B cell (primary cell): ENCODE data around the gene RBBP7. TPM values are rescaled to one million over a fixed set of nuclear protein-coding genes. Genes with fewer than 3 reads are reported as not detected.
A peak's percentile ranks its signal among the peaks of the same experiment; 100 is the strongest.

Experiments
- ATAC-seq: fragments of 200-7000 bp; cut with Tn5 transposase; one replicate; pipeline ENCODE4 v1.10.0; 2021; ENCODE audit warnings: low read depth, mild to moderate bottlenecking, moderate number of reproducible peaks, moderate library complexity
- CTCF ChIA-PET: fragments of 350-600 bp; sonication (Branson Sonifier 250); formaldehyde crosslinking; loops from one replicate; lab custom pipeline; 2021; ENCODE audit warnings: antibody characterized with exemption, inconsistent platforms; lab: Charles Lee
- POLR2A ChIA-PET: fragments of 350-600 bp; sonication (Branson Sonifier 250); formaldehyde crosslinking; loops from one replicate; lab custom pipeline; 2021; ENCODE audit warnings: antibody characterized with exemption; lab: Charles Lee
- DNase-seq: peaks from one replicate; pipeline ENCODE4 v3.0.0; 2013
- H2AFZ ChIP-seq: 2 replicates; pipeline ENCODE4 v1.6.1; 2012; ENCODE audit warnings: mild to moderate bottlenecking, low read depth, low read length; ENCODE audit not compliant: insufficient read depth, poor library complexity, severe bottlenecking
- H3K27ac ChIP-seq, 2 donors: 1 replicate in 1 of 2; 2 replicates in 1 of 2; pipeline ENCODE4 v1.5.1; 2012 to 2013; ENCODE audit warnings: low read length in 2 of 2, mild to moderate bottlenecking in 2 of 2, moderate library complexity in 1 of 2
- H3K27me3 ChIP-seq, 4 experiments: fragments of 200-600 bp in 1 of 4; sonication (generic) in 1 of 4; replicated peaks in 1 of 4; 1 replicate in 2 of 4; 2 replicates in 2 of 4; pipeline versions ENCODE4 v1.6.1 to v1.7.0; 2013 to 2016; ENCODE audit warnings: low read length in 3 of 4, mild to moderate bottlenecking in 2 of 4, mixed read lengths in 1 of 4, moderate library complexity in 1 of 4; ENCODE audit not compliant: insufficient read depth in 4 of 4, control insufficient read depth in 3 of 4; ENCODE audit errors: control extremely low read depth in 1 of 4
- H3K36me3 ChIP-seq, 2 experiments: replicated peaks in 1 of 2; 1 replicate in 1 of 2; 2 replicates in 1 of 2; pipeline versions ENCODE4 v1.6.1 to v1.7.1; 2013; ENCODE audit warnings: low read length in 1 of 2; ENCODE audit not compliant: insufficient read depth in 2 of 2, control insufficient read depth in 1 of 2; ENCODE audit errors: control extremely low read depth in 1 of 2, extremely low read depth in 1 of 2
- H3K4me1 ChIP-seq, 2 donors: fragments of 200-600 bp in 1 of 2; sonication (generic) in 1 of 2; 1 replicate in 1 of 2; 2 replicates in 1 of 2; pipeline versions ENCODE4 v1.5.1 to v1.6.1; 2013 to 2017; ENCODE audit warnings: low read length in 2 of 2; ENCODE audit not compliant: control insufficient read depth in 2 of 2, insufficient read depth in 2 of 2
- H3K4me2 ChIP-seq: replicated peaks from 2 replicates; pipeline ENCODE3; 2012; ENCODE audit warnings: mild to moderate bottlenecking, low read depth, low read length; ENCODE audit not compliant: poor library complexity, severe bottlenecking
- H3K4me3 ChIP-seq, 5 experiments: fragments of 200-600 bp in 1 of 5; sonication (generic) in 1 of 5; 1 replicate in 3 of 5; 2 replicates in 2 of 5; pipeline versions ENCODE4 v1.5.1 to v1.7.0; 2011 to 2016; ENCODE audit warnings: low read length in 4 of 5, mild to moderate bottlenecking in 4 of 5, low read depth in 2 of 5, control low read depth in 1 of 5, moderate library complexity in 1 of 5; ENCODE audit not compliant: insufficient read depth in 1 of 5; ENCODE audit errors: control extremely low read depth in 1 of 5, extremely low read depth in 1 of 5
- H3K79me2 ChIP-seq: fragments of 200-600 bp; sonication (generic); one replicate; pipeline ENCODE4 v1.6.0; 2016; ENCODE audit warnings: low read length; ENCODE audit not compliant: control insufficient read depth, insufficient read depth
- H3K9ac ChIP-seq: fragments of 200-600 bp; sonication (generic); 2 replicates; pipeline ENCODE4 v1.6.1; 2017; ENCODE audit warnings: mild to moderate bottlenecking, low read length, moderate library complexity
- H3K9me3 ChIP-seq, 3 donors: one replicate each; pipeline versions ENCODE4 v1.6.1 to v1.7.1; 2013; ENCODE audit warnings: low read length in 2 of 3; ENCODE audit not compliant: control insufficient read depth in 2 of 3, insufficient read depth in 1 of 3; ENCODE audit errors: control extremely low read depth in 1 of 3
- H4K20me1 ChIP-seq: 2 replicates; pipeline ENCODE4 v1.6.0; 2012; ENCODE audit warnings: mild to moderate bottlenecking, low read length; ENCODE audit not compliant: insufficient read depth, control insufficient read depth, poor library complexity, severe bottlenecking
- H3K27ac Mint-ChIP-seq: one replicate; pipeline ENCODE4 v1.8.0; 2021; ENCODE audit warnings: mixed read lengths
- H3K27me3 Mint-ChIP-seq: one replicate; pipeline ENCODE4 v1.8.0; 2021; ENCODE audit warnings: mixed read lengths
- H3K4me1 Mint-ChIP-seq: one replicate; pipeline ENCODE4 v1.8.0; 2021; ENCODE audit warnings: mixed read lengths
- H3K4me3 Mint-ChIP-seq: one replicate; pipeline ENCODE4 v1.8.0; 2021; ENCODE audit warnings: mixed read lengths
- H3K9me3 Mint-ChIP-seq: one replicate; pipeline ENCODE4 v1.8.0; 2022; ENCODE audit warnings: mixed read lengths; ENCODE audit not compliant: insufficient read depth
- EZH2 ChIP-seq: IDR thresholded peaks from 2 replicates; pipeline ENCODE4 v1.6.1; 2012; ENCODE audit warnings: borderline replicate concordance, low read depth, mild to moderate bottlenecking, moderate library complexity, low read length; ENCODE audit not compliant: insufficient read depth, poor library complexity, severe bottlenecking
- WGBS: methylation state at CpG from one replicate; pipeline ENCODE4 v1.1.5; 2013; ENCODE audit warnings: missing lambda C conversion rate; ENCODE audit not compliant: insufficient coverage; 5-methylcytosine and 5-hydroxymethylcytosine counted together
- intact Hi-C: fragments of 100-400 bp; cut with micrococcal nuclease; formaldehyde crosslinking; loops from one replicate; pipeline ENCODE4 v1.10.0; 2022
- polyA plus RNA-seq: library from polyadenylated mRNA; depleted of rRNA; stranded (reverse); fragments of >200 nt; gene quantifications from 2 replicates; pipeline ENCODE4 v1.2.3, GENCODE V29; 2012
- total RNA-seq, 2 donors: library from RNA; stranded (reverse); fragments of 120-200 nt in 1 of 2; gene quantifications; 1 replicate in 1 of 2; 2 replicates in 1 of 2; pipeline versions ENCODE4 v1.2.3 to v1.2.4, GENCODE V29; 2013 to 2022
- TF ChIP-seq, protein P1 (sequence below): fragments of 200-600 bp; IDR thresholded peaks from one replicate; pipeline ENCODE4 v1.8.0; 2022; ENCODE audit warnings: antibody characterized with exemption, mild to moderate bottlenecking

RBBP7 gene
- total and polyA plus RNA-seq, 2 donors (not counting 1 experiment from before 2014, with no cell fraction given), result 74.6 to 106 TPM

- peaks cover 8 to 12% of the 10 kb centered on the region in 2 donors for H3K4me1 ChIP-seq
- TF ChIP-seq, protein P1, sequence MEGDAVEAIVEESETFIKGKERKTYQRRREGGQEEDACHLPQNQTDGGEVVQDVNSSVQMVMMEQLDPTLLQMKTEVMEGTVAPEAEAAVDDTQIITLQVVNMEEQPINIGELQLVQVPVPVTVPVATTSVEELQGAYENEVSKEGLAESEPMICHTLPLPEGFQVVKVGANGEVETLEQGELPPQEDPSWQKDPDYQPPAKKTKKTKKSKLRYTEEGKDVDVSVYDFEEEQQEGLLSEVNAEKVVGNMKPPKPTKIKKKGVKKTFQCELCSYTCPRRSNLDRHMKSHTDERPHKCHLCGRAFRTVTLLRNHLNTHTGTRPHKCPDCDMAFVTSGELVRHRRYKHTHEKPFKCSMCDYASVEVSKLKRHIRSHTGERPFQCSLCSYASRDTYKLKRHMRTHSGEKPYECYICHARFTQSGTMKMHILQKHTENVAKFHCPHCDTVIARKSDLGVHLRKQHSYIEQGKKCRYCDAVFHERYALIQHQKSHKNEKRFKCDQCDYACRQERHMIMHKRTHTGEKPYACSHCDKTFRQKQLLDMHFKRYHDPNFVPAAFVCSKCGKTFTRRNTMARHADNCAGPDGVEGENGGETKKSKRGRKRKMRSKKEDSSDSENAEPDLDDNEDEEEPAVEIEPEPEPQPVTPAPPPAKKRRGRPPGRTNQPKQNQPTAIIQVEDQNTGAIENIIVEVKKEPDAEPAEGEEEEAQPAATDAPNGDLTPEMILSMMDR, result no peak
- peak overlapping the region; percentile 34 for H3K4me2 ChIP-seq
- no peak overlapping the region for H2AFZ ChIP-seq
- no peak overlapping the region for H3K4me3 ChIP-seq
- intact Hi-C loops, result no loop called here
- no peaks in the 10 kb centered on the region for H3K27me3 ChIP-seq
- Mint-ChIP-seq H3K27ac (no peak overlapping the region), H3K27me3 (no peaks in the 10 kb centered on the region), H3K4me1 (peaks cover 8% of the 10 kb centered on the region), H3K4me3 (no peak overlapping the region), H3K9me3 (no peaks in the 10 kb centered on the region)
- DNase-seq (no peak), ATAC-seq (peak; percentile 24)
- no peaks in the 10 kb centered on the region for H4K20me1 ChIP-seq
- WGBS, result no CpG with 5 or more reads among the region's 8 CpGs
- H3K9ac ChIP-seq, result no peak overlapping the region
- ChIA-PET CTCF (interaction anchor here (0.9 to 1.7 kb wide), 3 partner anchors 11 to 20 kb away, joined by 3 to 8 read pairs (median 7); no protein-coding TSS in a partner anchor), POLR2A (no interaction called here)
- no peaks in the 10 kb centered on the region for H3K36me3 ChIP-seq
- no peaks in the 10 kb centered on the region for H3K9me3 ChIP-seq
- H3K27ac ChIP-seq, result peak overlapping the region; percentile 20 to 24
- no peaks in the 10 kb centered on the region for H3K79me2 ChIP-seq
These were observed 33.3 kb upstream of the RBBP7 start for GRCh38 chrX:16903274-16904022.

DNA sequence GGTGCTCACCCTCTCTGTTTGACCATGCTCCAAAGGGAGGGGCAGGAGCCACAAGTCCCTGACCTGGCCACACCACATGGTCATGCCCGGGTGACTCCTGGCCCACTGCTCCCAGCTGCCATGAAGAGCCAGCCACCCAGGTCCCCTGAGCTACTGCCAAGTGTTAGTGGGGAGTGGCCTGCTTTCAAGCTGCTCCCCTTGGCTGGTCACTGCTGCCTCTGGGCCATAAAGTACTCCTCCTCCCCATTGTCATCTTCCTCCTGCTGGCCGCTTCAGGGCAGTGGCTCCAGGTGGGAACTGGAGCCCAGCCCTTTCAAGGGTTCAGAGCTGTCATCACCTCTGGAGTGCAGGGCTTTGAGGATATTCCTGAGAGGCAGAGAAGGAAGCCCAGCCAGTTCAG lies 27.3 kb upstream of the RBBP7 start:
- H4K20me1 ChIP-seq, result no peaks in the 10 kb centered on the region
- H3K79me2 ChIP-seq, result no peaks in the 10 kb centered on the region
- ChIA-PET POLR2A (no interaction called here), CTCF (interaction anchor here (1.0 to 1.5 kb wide), 2 partner anchors 9 to 59 kb away, joined by 3 to 4 read pairs; no protein-coding TSS in a partner anchor)
- TF ChIP-seq EZH2, result no peak
- TF ChIP-seq, protein P1, result no peak
- H2AFZ ChIP-seq, result no peak overlapping the region
- Mint-ChIP-seq H3K27ac (no peak overlapping the region), H3K9me3 (no peaks in the 10 kb centered on the region), H3K4me3 (no peak overlapping the region), H3K27me3 (no peaks in the 10 kb centered on the region), H3K4me1 (peaks cover 9% of the 10 kb centered on the region)
- no CpG with 5 or more reads among the region's 2 CpGs for WGBS
- intact Hi-C loops, result no loop called here
- no peak for ATAC-seq
- H3K27ac ChIP-seq, result no peak overlapping the region
- no peak for DNase-seq
- no peak overlapping the region for H3K4me3 ChIP-seq
- no peaks in the 10 kb centered on the region for H3K9me3 ChIP-seq
- no peak overlapping the region for H3K9ac ChIP-seq
- peaks cover 0 to 5% of the 10 kb centered on the region in 2 donors for H3K4me1 ChIP-seq
- no peak overlapping the region for H3K4me2 ChIP-seq
- H3K36me3 ChIP-seq, result no peaks in the 10 kb centered on the region
- no peaks in the 10 kb centered on the region for H3K27me3 ChIP-seq
